NCI-H2196 treated with DMSO at 0.1 percent for 48 hours (cell line): ENCODE results near the gene BTNL2.
"Not testable (repeated sequence)": the region's sequence is repeated elsewhere in the genome, so short reads cannot be mapped to it uniquely, and the experiment has no call there.

Source experiments
- DNase-seq: peaks from one replicate; lab custom pipeline; 2025; ENCODE audit not compliant: unreplicated experiment; lab: John Stamatoyannopoulos, UW

Gene BTNL2

GRCh38 chr6:32370505-32370904 is 36.5 kb downstream of the BTNL2 start:
- DNase-seq: no peak

GRCh38 chr6:32369660-32370059 is 37.3 kb downstream of the BTNL2 start:
- DNase-seq: no peak

GRCh38 chr6:32367644-32368043 is 39.3 kb downstream of the BTNL2 start:
- no peak for DNase-seq

- DNase-seq: not testable (repeated sequence)
Observed at GRCh38 chr6:32359225-32359624, 47.8 kb downstream of the BTNL2 start.

GRCh38 chr6:32358548-32358947 is 48.4 kb downstream of the BTNL2 start:
- DNase-seq: not testable (repeated sequence)

GRCh38 chr6:32355018-32355417 is 52.0 kb downstream of the BTNL2 start:
- DNase-seq: no peak

GRCh38 chr6:32353348-32353747 is 53.6 kb downstream of the BTNL2 start:
- DNase-seq: no peak
